ENCODE results near the gene TNNT3.

TNNT3 gene

DNA sequence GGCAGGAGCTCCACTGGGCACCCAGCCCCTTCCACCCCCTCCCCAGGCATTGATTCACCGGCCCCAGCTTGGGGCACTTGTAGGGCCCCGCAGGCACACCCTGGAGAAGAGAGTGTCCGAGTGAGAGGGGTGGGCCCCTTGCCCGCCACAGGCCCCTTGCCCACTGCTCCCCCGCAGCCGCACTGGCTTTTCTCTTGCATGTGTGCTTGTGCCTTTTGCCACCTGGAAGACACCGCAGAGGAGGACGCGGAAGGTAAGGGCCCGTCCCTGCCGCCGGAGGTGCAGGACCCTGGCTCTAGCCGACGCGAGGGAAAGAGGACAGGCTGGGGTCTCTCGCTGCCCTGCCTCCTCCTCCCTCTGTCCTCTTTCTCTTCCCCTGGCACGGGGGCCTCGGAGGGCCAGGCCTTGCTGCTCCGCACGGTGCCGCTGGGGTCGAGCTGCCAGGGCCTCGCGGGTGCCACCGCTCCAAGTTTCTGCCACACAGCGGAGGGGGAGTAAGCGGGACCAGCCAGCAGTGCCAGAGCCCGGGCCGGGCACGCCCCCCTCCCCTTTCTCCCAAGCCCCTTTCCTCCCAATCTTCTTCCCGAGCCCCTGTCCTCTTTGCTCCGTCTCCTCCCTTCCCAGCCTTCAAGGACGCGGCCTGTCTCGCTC is 9.5 kb downstream of the TNNT3 start:
- no peaks in the 10 kb centered on the region for H3K27me3 ChIP-seq (replicated peaks; ENCODE audit: control insufficient read depth, insufficient read depth, low read length, poor library complexity, severe bottlenecking)
- no peak overlapping the region for H3K27ac ChIP-seq (ENCODE audit: insufficient read depth, low read length, poor library complexity, severe bottlenecking)
- H3K4me3 ChIP-seq (ENCODE audit: insufficient read depth, low read depth, low read length, poor library complexity, severe bottlenecking): no peak overlapping the region
- DNase-seq: no peak
- H3K4me1 ChIP-seq (ENCODE audit: control insufficient read depth, insufficient read depth, low read length, poor library complexity, severe bottlenecking): no peaks in the 10 kb centered on the region
- H3K36me3 ChIP-seq (ENCODE audit: control insufficient read depth, insufficient read depth, low read length): no peaks in the 10 kb centered on the region
- H3K9me3 ChIP-seq (ENCODE audit: control insufficient read depth, low read length): no peaks in the 10 kb centered on the region

DNA sequence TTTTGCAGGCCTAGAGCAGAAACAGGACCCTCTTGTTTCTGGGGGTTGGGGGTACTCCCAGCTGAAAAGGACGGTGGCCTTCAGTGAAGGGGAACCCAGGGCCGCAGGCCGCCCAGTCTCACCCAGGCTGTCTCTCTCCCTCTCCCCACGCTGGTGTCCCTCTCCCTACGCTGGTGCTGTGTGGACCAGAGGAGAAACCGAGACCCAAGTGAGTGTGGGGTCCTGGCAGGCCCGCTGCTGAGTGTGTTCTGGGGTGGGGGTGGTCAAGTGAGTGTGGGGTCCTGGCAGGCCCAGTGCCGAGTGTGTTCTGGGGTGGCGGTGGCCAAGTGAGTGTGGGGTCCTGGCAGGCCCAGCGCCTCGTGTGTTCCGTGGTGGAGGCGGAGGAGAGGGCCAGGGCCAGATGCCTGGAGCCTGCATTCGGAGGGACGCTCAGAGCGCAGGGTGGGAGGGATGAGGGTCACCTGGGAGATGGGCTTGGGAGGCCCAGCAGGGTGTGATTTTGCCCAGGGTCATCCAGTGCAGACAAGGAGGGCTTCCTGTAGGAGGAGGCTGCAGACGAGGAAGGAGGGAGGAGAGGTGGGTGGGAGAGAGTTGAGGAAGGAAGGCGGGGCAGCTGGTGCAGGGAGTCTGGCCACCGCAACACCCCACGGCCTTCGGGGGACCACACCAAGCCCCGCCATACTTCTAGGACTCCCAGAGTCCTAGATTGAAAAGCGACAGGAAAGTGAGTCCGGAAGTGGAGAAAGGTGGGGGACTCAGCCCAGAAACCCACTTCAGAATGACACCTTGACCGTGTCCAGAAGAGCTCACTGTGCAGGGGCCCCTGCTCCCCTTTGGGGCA is 10.3 kb downstream of the TNNT3 start:
- no peaks in the 10 kb centered on the region for H3K27me3 ChIP-seq (replicated peaks; ENCODE audit: control insufficient read depth, insufficient read depth, low read length, poor library complexity, severe bottlenecking)
- H3K9me3 ChIP-seq (ENCODE audit: control insufficient read depth, low read length): no peaks in the 10 kb centered on the region
- no peak for DNase-seq
- H3K27ac ChIP-seq (ENCODE audit: insufficient read depth, low read length, poor library complexity, severe bottlenecking): no peak overlapping the region
- no peaks in the 10 kb centered on the region for H3K36me3 ChIP-seq (ENCODE audit: control insufficient read depth, insufficient read depth, low read length)
- H3K4me1 ChIP-seq (ENCODE audit: control insufficient read depth, insufficient read depth, low read length, poor library complexity, severe bottlenecking): no peaks in the 10 kb centered on the region
- no peak overlapping the region for H3K4me3 ChIP-seq (ENCODE audit: insufficient read depth, low read depth, low read length, poor library complexity, severe bottlenecking)

DNA sequence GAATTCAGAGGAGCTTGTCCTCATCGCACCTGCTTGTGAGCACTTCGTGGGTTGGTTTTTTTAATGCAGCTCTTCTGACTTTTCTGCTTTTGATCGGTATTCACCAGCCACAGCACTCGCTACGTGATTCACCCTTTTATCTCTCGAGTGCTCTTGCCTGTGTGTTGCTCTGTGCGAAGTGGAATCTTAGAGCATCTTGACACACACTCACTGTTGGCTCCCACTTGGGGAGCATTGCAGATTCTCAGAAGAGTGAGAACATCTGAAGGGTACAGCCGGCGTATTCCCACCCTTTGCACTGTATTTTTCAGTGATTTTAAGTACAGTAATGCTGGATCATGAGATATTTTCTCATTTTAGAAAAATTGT is 10.9 kb downstream of the TNNT3 start:
- Histone ChIP-seq H3K4me3 (ENCODE audit: insufficient read depth, low read depth, low read length, poor library complexity, severe bottlenecking) (no peak overlapping the region), H3K9me3 (ENCODE audit: control insufficient read depth, low read length) (no peaks in the 10 kb centered on the region), H3K27me3 (replicated peaks; ENCODE audit: control insufficient read depth, insufficient read depth, low read length, poor library complexity, severe bottlenecking) (no peaks in the 10 kb centered on the region), H3K36me3 (ENCODE audit: control insufficient read depth, insufficient read depth, low read length) (no peaks in the 10 kb centered on the region), H3K27ac (ENCODE audit: insufficient read depth, low read length, poor library complexity, severe bottlenecking) (no peak overlapping the region), H3K4me1 (ENCODE audit: control insufficient read depth, insufficient read depth, low read length, poor library complexity, severe bottlenecking) (no peaks in the 10 kb centered on the region)
- no peak for DNase-seq

DNA sequence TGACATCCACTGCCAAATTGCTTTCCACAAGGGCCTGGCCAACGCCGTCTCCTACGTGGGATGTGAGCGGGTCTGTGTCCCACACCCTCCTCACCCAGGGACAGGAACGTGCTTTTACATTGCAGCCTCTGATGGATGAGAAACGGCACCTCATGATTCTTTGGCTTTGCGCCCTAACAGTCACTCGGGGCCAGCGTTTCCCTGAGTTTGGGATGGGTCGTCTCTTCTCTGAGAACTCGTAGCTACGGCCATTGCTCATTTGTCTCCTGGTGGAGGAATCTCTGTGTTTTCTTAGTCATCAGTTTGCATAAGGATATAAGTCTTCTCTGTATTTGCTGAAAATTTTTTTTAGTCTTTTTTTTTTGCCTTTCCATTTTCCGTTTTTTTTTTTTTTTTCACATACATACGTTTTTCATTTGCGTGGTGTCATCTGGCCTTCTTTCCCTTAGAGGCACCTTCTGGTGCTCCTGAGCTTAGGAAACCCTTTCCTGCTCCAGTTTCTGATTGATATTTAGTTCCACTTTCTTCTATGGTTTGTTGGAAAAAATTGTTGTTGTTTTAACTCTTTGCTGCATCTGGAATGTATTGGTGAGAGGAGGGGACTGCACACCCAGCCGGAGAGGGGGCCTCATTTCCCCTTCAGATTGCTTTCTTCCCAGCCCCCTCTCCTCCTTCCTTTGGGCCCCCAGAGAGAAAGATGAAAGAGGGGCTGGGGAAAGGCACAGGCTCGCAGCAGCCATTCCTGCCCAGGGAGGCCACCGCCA is 12.0 kb downstream of the TNNT3 start:
- no peaks in the 10 kb centered on the region for H3K27me3 ChIP-seq (replicated peaks; ENCODE audit: control insufficient read depth, insufficient read depth, low read length, poor library complexity, severe bottlenecking)
- H3K9me3 ChIP-seq (ENCODE audit: control insufficient read depth, low read length): no peaks in the 10 kb centered on the region
- H3K27ac ChIP-seq (ENCODE audit: insufficient read depth, low read length, poor library complexity, severe bottlenecking): no peak overlapping the region
- DNase-seq: no peak
- H3K4me1 ChIP-seq (ENCODE audit: control insufficient read depth, insufficient read depth, low read length, poor library complexity, severe bottlenecking): no peaks in the 10 kb centered on the region
- H3K36me3 ChIP-seq (ENCODE audit: control insufficient read depth, insufficient read depth, low read length): no peaks in the 10 kb centered on the region
- H3K4me3 ChIP-seq (ENCODE audit: insufficient read depth, low read depth, low read length, poor library complexity, severe bottlenecking): no peak overlapping the region

DNA sequence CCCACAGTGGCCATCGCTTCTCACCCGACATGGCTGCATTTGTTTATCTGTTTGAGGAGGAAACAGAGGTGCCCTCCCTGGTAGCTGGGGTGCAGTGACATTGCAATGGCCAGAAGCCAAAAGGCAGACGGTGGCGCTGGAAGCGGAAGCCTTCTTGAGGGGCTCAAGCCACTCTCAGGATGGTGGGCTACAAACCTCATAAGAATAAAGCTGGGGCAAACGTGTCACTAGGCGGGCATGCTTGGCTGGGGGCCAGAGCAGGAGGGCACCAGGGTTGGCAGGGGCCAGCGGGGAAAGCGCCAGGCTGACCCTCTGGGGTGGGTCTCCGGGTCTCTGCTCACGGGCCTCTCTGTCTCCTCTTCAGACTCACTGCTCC is 12.6 kb downstream of the TNNT3 start:
- no peak for DNase-seq
- no peaks in the 10 kb centered on the region for H3K9me3 ChIP-seq (ENCODE audit: control insufficient read depth, low read length)
- H3K4me3 ChIP-seq (ENCODE audit: insufficient read depth, low read depth, low read length, poor library complexity, severe bottlenecking): no peak overlapping the region
- H3K27me3 ChIP-seq (replicated peaks; ENCODE audit: control insufficient read depth, insufficient read depth, low read length, poor library complexity, severe bottlenecking): no peaks in the 10 kb centered on the region
- no peaks in the 10 kb centered on the region for H3K4me1 ChIP-seq (ENCODE audit: control insufficient read depth, insufficient read depth, low read length, poor library complexity, severe bottlenecking)
- no peaks in the 10 kb centered on the region for H3K36me3 ChIP-seq (ENCODE audit: control insufficient read depth, insufficient read depth, low read length)
- H3K27ac ChIP-seq (ENCODE audit: insufficient read depth, low read length, poor library complexity, severe bottlenecking): no peak overlapping the region

DNA sequence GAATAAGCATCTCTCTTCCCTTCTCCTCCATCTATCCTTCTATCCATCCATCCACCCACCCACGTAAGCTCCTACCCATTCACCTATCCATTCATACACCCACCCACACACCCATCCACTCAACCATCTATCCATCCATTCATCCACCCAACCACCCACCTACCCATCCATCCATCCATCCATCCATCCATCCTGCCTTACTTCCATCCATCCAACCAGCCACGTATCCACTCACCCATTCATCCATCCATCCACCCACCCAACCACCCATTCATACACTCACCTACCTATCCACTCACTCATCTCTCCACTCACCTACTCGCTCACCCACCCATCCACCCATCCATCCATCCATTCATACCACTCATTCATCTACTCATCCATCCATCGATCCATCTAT is 13.2 kb downstream of the TNNT3 start:
- Histone ChIP-seq H3K36me3 (ENCODE audit: control insufficient read depth, insufficient read depth, low read length) (no peaks in the 10 kb centered on the region), H3K4me1 (ENCODE audit: control insufficient read depth, insufficient read depth, low read length, poor library complexity, severe bottlenecking) (no peaks in the 10 kb centered on the region), H3K9me3 (ENCODE audit: control insufficient read depth, low read length) (no peaks in the 10 kb centered on the region), H3K4me3 (ENCODE audit: insufficient read depth, low read depth, low read length, poor library complexity, severe bottlenecking) (no peak overlapping the region), H3K27ac (ENCODE audit: insufficient read depth, low read length, poor library complexity, severe bottlenecking) (no peak overlapping the region), H3K27me3 (replicated peaks; ENCODE audit: control insufficient read depth, insufficient read depth, low read length, poor library complexity, severe bottlenecking) (no peaks in the 10 kb centered on the region)
- no peak for DNase-seq

DNA sequence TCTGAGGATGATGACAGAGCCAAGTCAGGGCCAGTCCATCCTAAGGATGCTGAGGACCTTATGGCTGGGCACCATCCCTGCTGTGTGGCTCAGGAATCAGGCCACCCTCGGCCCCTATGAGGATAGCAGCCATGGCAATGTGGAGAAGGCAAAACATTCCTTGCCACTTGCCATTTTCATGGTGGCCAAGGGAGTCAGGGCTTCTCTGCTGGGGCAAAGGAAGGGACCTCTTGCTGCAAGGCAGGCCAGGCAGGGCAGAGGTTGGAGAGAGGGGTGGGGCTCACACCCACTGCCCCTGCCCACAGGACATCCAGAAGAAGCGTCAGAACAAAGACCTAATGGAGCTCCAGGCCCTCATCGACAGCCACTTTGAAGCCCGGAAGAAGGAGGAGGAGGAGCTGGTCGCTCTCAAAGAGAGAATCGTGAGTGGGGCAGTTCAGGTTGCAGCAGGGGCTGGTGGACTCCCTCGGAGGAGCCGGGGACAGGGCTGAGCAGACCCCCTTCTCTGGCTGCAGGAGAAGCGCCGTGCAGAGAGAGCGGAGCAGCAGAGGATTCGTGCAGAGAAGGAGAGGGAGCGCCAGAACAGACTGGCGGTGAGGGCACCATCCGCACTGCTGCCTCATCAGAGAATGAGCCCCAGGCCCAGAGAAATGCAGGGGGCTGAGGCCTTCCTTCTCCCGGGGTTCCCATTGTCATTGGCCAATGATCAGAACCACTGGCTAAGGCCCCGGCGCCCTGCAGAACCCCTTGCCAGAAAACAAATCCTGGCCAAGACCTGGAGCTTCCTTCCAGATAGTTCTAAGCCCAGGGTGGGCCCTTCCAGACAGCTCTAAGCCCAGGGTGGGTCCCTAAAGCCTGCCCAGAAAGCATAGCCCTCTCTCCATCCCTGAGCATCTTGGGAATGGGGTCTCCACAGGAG is 14.2 kb downstream of the TNNT3 start:
- no peaks in the 10 kb centered on the region for H3K36me3 ChIP-seq (ENCODE audit: control insufficient read depth, insufficient read depth, low read length)
- H3K4me1 ChIP-seq (ENCODE audit: control insufficient read depth, insufficient read depth, low read length, poor library complexity, severe bottlenecking): no peaks in the 10 kb centered on the region
- H3K4me3 ChIP-seq (ENCODE audit: insufficient read depth, low read depth, low read length, poor library complexity, severe bottlenecking): no peak overlapping the region
- no peak for DNase-seq
- no peak overlapping the region for H3K27ac ChIP-seq (ENCODE audit: insufficient read depth, low read length, poor library complexity, severe bottlenecking)
- H3K9me3 ChIP-seq (ENCODE audit: control insufficient read depth, low read length): no peaks in the 10 kb centered on the region
- H3K27me3 ChIP-seq (replicated peaks; ENCODE audit: control insufficient read depth, insufficient read depth, low read length, poor library complexity, severe bottlenecking): no peaks in the 10 kb centered on the region

GRCh38 chr11:1934335-1935155 is 15.0 kb downstream of the TNNT3 start:
- no peaks in the 10 kb centered on the region for H3K4me1 ChIP-seq (ENCODE audit: control insufficient read depth, insufficient read depth, low read length, poor library complexity, severe bottlenecking)
- no peak overlapping the region for H3K4me3 ChIP-seq (ENCODE audit: insufficient read depth, low read depth, low read length, poor library complexity, severe bottlenecking)
- H3K9me3 ChIP-seq (ENCODE audit: control insufficient read depth, low read length): no peaks in the 10 kb centered on the region
- no peak overlapping the region for H3K27ac ChIP-seq (ENCODE audit: insufficient read depth, low read length, poor library complexity, severe bottlenecking)
- no peaks in the 10 kb centered on the region for H3K36me3 ChIP-seq (ENCODE audit: control insufficient read depth, insufficient read depth, low read length)
- DNase-seq: no peak
- H3K27me3 ChIP-seq (replicated peaks; ENCODE audit: control insufficient read depth, insufficient read depth, low read length, poor library complexity, severe bottlenecking): no peaks in the 10 kb centered on the region
